Peyer's patch (tissue), 4 donors: Measurements from ENCODE around the gene PRRT3. TPM values are rescaled to one million over a fixed set of nuclear protein-coding genes. Genes with fewer than 3 reads are reported as not detected.

Experiments
- DNase-seq, 3 donors: peaks; one replicate each; pipeline ENCODE4 v3.0.0-alpha.2; 2017 to 2019
- H3K27ac ChIP-seq, 4 donors: fragments of 200-600 bp; sonication (generic); one replicate each; pipeline ENCODE4 v1.5.1; 2016 to 2019
- H3K27me3 ChIP-seq, 2 donors: fragments of 200-600 bp; sonication (generic); one replicate each; pipeline ENCODE4 v1.5.1; 2019
- H3K36me3 ChIP-seq, 3 donors: fragments of 200-600 bp; sonication (generic); one replicate each; pipeline ENCODE4 v1.5.1; 2016 to 2019
- H3K4me1 ChIP-seq, 4 donors: fragments of 200-600 bp; sonication (generic); one replicate each; pipeline ENCODE4 v1.5.1; 2016 to 2019
- H3K4me3 ChIP-seq, 4 donors: fragments of 200-600 bp; sonication (generic); 1 replicate in 3 of 4; 2 replicates in 1 of 4; pipeline ENCODE4 v1.5.1; 2016 to 2019; ENCODE audit warnings: mild to moderate bottlenecking in 1 of 4
- H3K9me3 ChIP-seq, 4 donors: fragments of 200-600 bp; sonication (generic); one replicate each; pipeline ENCODE4 v1.5.1; 2016 to 2019; ENCODE audit warnings: mild to moderate bottlenecking in 1 of 4
- POLR2A ChIP-seq, 2 donors: fragments of 450-650 bp; IDR thresholded peaks; one replicate each; pipeline ENCODE4 v1.5.1; 2017; ENCODE audit warnings: antibody characterized with exemption in 2 of 2, mild to moderate bottlenecking in 2 of 2, moderate library complexity in 2 of 2
- total RNA-seq, 4 donors: library from RNA; depleted of rRNA; stranded (reverse); fragments of >200 nt; gene quantifications; one replicate each; pipeline ENCODE4 v1.1.0, GENCODE V29; 2016
- TF ChIP-seq, protein P1 (sequence below), 6 experiments: fragments of 450-650 bp in 4 of 6; fragments of 200-600 bp in 2 of 6; sonication (generic) in 1 of 6; IDR thresholded peaks; one replicate each; pipeline ENCODE4 v1.5.1; 2017 to 2019; ENCODE audit warnings: antibody characterized with exemption in 6 of 6, mild to moderate bottlenecking in 3 of 6, moderate library complexity in 1 of 6

Gene PRRT3
- total RNA-seq, 4 donors from 2014 or later: 1.9 to 13.2 (median 3.6) TPM

DNA sequence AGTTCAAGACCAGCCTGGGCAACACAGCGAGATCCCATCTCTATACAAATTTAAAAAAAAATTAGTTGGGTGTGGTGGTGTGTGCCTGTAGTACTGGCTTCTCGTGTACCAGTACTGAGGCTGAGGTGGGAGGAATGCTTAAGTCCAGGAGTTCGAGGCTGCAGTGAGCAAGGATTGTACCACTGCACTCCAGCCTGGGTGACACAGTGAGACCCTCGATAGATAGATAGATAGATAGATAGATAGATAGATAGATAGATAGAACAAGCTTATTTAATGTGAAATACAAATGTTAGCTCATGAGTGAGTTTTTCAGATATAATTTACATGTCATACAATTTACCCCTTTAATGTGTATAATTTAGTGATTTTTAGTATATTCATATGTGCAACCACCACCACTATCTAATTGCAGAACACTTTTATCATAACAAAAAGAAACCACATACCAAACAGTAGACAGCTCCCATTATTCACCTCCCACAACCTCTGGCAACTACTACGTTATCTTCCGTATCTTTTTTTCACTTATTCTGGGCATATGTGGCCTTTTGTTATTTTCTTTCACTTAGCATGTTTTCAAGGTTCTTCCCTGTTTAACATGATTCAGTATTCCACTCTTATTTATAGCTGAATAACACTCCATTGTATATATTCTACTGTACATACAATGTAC lies 13.1 kb upstream of the PRRT3 start:
- Histone ChIP-seq H3K27ac (no peak overlapping the region), H3K4me1 (no peaks in the 10 kb centered on the region), H3K4me3 (no peak overlapping the region), H3K9me3 (no peaks in the 10 kb centered on the region), H3K27me3 (no peaks in the 10 kb centered on the region), H3K36me3 (peaks cover 0 to 72% (median 0%) of the 10 kb centered on the region in 3 donors)
- TF ChIP-seq POLR2A (IDR thresholded peaks at IDR 0.05): no peak
- TF ChIP-seq, protein P1, sequence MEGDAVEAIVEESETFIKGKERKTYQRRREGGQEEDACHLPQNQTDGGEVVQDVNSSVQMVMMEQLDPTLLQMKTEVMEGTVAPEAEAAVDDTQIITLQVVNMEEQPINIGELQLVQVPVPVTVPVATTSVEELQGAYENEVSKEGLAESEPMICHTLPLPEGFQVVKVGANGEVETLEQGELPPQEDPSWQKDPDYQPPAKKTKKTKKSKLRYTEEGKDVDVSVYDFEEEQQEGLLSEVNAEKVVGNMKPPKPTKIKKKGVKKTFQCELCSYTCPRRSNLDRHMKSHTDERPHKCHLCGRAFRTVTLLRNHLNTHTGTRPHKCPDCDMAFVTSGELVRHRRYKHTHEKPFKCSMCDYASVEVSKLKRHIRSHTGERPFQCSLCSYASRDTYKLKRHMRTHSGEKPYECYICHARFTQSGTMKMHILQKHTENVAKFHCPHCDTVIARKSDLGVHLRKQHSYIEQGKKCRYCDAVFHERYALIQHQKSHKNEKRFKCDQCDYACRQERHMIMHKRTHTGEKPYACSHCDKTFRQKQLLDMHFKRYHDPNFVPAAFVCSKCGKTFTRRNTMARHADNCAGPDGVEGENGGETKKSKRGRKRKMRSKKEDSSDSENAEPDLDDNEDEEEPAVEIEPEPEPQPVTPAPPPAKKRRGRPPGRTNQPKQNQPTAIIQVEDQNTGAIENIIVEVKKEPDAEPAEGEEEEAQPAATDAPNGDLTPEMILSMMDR (IDR thresholded peaks at IDR 0.05): no peak
- no peak for DNase-seq

DNA sequence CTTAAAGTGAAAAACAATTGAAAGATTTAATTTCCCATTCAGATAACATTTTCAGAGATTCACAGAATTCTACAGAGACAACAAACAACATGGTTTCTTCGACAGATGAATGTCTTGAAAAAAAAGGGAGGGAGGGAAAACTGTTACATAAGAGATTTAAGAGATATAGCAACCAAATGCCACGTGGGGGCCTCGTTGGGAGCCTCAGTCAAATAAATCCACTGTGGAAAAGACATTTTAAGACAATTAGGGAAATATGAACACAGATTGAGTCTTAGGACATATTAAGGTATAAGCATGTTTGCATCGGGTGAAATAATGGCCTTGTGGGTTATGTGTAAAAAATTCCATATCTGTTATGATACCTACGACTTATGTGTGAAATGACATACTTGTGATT lies 5.0 kb upstream of the PRRT3 start:
- Histone ChIP-seq H3K27ac (no peak overlapping the region), H3K4me3 (no peak overlapping the region), H3K36me3 (peaks cover 0 to under 1% (median 0%) of the 10 kb centered on the region in 3 donors), H3K4me1 (peaks cover 0 to 3% (median 0%) of the 10 kb centered on the region in 4 donors), H3K9me3 (no peaks in the 10 kb centered on the region), H3K27me3 (no peaks in the 10 kb centered on the region)
- TF ChIP-seq, protein P1 (IDR thresholded peaks at IDR 0.05): no peak
- no peak for TF ChIP-seq POLR2A (IDR thresholded peaks at IDR 0.05)
- DNase-seq: no peak

DNA sequence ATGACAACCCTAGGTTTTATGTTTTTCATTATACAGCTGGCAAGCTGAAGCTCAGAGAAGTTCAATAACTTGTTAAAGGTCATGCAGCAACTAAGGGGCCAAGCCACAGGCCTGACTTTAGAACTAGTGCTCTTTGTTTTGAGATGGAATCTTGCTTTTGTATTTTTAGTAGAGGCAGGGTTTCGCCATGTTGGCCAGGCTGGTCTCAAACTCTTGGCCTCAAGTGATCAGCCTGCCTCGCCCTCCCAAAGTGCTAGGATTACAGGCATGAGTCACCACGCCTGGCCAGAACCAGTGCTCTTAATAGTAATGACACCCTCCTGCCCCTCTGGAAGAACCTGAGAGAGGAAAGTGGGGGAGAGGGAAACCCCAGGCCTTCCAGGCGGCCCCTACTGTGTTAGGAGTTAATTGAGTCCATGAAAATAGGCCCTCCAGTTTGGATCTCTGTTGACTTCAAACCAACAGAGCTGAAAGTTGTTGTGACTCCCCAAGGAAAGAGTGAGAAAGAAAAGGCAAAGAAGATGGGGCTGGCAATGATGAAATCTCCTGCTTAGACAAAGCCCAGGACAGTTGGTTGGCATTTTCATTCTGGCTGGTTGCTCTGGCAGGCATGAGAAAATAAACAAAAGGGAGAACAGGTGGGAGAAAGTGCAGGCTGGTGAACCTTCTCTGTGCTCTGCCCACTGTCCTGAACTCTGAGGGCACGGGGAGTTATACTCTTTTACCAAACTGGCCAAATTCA lies 3.6 kb upstream of the PRRT3 start:
- no peak overlapping the region for H3K27ac ChIP-seq
- no peak for TF ChIP-seq POLR2A (IDR thresholded peaks at IDR 0.05)
- TF ChIP-seq, protein P1 (IDR thresholded peaks at IDR 0.05): no peak

DNA sequence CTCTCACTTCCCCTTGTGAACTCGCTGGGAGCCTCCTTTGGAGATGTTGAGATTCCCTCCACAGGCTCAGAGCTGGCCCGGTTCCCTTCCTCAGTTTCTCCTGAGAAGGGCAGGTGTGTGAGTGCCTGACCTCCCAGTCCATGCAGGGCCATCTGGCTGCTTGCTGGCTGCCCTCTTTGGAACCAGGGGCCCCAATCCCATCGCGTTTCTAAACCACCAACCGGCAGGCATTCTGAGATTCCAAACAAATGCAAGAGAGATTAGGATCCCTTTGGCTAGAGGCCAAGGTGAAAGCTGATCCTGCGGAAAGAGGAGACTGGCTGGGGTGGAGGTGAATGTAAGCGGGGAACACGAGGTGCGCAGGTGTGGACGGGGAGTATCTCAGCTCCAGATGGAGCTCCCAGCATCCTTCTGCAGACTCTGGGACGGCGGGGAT lies 2.9 kb upstream of the PRRT3 start:
- peaks cover 0 to 12% (median 5%) of the 10 kb centered on the region in 4 donors for H3K4me1 ChIP-seq
- no peak overlapping the region for H3K27ac ChIP-seq
- no peak for DNase-seq
- H3K4me3 ChIP-seq: no peak overlapping the region
- no peaks in the 10 kb centered on the region for H3K27me3 ChIP-seq
- H3K36me3 ChIP-seq: no peaks in the 10 kb centered on the region
- no peaks in the 10 kb centered on the region for H3K9me3 ChIP-seq
- TF ChIP-seq, protein P1 (IDR thresholded peaks at IDR 0.05): no peak
- TF ChIP-seq POLR2A (IDR thresholded peaks at IDR 0.05): no peak

More for the DNA sequence above, 3.6 kb upstream of the PRRT3 start:
- Histone ChIP-seq H3K9me3 (no peaks in the 10 kb centered on the region), H3K36me3 (no peaks in the 10 kb centered on the region), H3K4me1 (peaks cover 0 to 12% (median 5%) of the 10 kb centered on the region in 4 donors), H3K27me3 (no peaks in the 10 kb centered on the region), H3K4me3 (no peak overlapping the region)
- no peak for DNase-seq

DNA sequence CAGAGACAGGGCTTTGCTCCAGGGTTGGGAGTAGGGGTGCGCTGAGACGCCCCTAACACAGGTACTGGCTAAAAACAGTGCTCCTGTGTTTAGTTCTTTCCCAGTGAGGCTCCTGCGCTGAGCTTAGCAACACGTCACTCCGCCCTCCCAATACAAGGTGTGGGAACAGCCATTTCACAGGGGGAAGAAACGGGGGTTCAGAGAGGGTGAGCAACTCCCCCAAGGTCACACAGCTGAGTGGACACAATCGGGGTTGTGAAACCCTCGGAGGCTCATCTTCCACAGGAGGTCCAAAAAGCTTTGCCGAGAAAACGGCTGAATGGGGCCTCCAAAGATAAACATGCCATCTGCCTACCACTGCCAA lies 628 bp downstream of the PRRT3 start:
- no peaks in the 10 kb centered on the region for H3K27me3 ChIP-seq
- peaks cover 0 to 20% (median 5%) of the 10 kb centered on the region in 4 donors for H3K4me1 ChIP-seq
- H3K9me3 ChIP-seq: no peaks in the 10 kb centered on the region
- DNase-seq: no peak
- peak overlapping the region; percentile 47 to 63 (median 52) for H3K4me3 ChIP-seq
- H3K27ac ChIP-seq: no peak overlapping the region
- no peaks in the 10 kb centered on the region for H3K36me3 ChIP-seq
- TF ChIP-seq, protein P1 (IDR thresholded peaks at IDR 0.05): no peak
- no peak for TF ChIP-seq POLR2A (IDR thresholded peaks at IDR 0.05)
